HG03442 (cell line): ENCODE measurements around the gene RESF1.
A peak's percentile ranks its signal among the peaks of the same experiment; 100 is the strongest.
"Not testable (repeated sequence)": the region's sequence is repeated elsewhere in the genome, so short reads cannot be mapped to it uniquely, and the experiment has no call there.

Experiments used
- ATAC-seq: cut with Tn5 transposase; IDR thresholded peaks from one replicate; pipeline ENCODE4 v1.9.1; 2021; ENCODE audit warnings: mild to moderate bottlenecking, moderate library complexity; ENCODE audit not compliant: unreplicated experiment

RESF1 gene, protein sequence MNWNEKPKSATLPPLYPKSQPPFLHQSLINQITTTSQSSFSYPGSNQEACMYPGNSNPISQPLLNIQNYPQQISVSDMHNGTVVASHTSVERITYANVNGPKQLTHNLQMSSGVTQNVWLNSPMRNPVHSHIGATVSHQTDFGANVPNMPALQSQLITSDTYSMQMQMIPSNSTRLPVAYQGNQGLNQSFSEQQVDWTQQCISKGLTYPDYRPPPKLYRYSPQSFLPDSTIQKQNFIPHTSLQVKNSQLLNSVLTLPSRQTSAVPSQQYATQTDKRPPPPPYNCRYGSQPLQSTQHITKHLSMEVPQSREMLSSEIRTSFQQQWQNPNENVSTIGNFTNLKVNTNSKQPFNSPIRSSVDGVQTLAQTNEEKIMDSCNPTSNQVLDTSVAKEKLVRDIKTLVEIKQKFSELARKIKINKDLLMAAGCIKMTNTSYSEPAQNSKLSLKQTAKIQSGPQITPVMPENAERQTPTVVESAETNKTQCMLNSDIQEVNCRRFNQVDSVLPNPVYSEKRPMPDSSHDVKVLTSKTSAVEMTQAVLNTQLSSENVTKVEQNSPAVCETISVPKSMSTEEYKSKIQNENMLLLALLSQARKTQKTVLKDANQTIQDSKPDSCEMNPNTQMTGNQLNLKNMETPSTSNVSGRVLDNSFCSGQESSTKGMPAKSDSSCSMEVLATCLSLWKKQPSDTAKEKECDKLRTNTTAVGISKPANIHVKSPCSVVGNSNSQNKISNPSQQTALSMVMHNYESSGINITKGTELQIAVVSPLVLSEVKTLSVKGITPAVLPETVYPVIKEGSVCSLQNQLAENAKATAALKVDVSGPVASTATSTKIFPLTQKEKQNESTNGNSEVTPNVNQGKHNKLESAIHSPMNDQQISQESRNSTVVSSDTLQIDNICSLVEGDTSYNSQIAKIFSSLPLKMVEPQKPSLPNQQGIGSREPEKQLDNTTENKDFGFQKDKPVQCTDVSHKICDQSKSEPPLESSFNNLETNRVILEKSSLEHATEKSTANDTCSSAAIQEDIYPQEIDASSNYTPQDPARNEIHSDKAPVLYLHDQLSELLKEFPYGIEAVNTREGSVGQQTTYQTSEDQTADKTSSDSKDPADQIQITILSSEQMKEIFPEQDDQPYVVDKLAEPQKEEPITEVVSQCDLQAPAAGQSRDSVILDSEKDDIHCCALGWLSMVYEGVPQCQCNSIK (N-terminal part only)

DNA sequence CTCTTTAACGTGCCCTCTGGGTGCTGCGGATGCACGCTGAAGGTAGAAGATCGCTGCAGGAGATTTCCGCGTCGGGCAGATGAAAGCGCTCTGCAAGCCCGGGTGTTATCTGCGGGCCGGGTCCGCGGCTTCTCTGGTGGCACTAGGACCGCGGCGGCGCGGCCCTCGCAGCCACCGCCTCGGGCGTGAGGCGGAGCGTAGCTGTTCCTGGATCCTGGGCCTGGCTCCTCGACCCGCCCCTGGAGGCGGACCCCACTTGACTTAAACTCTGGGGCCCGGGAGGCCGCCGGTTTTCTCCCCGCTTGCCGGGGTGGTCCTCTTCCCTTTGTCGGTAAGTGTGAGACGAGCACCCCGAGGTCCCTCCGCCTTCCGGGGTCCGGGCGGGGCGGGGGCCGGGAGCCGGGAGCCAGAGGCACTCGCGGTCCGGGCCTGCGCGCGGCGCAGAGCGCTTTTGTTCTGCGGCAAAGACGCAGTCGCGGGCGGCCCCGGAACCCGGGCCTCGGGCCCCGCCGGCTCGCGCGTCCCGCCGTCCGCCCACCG, at the start of gene RESF1:
Gene RESF1, plus strand, starts transcription at position 255 of the 540 bp plus-strand sequence. CDS start 21,541 bp downstream, outside the sequence.
- ATAC-seq = peak; percentile 83

DNA sequence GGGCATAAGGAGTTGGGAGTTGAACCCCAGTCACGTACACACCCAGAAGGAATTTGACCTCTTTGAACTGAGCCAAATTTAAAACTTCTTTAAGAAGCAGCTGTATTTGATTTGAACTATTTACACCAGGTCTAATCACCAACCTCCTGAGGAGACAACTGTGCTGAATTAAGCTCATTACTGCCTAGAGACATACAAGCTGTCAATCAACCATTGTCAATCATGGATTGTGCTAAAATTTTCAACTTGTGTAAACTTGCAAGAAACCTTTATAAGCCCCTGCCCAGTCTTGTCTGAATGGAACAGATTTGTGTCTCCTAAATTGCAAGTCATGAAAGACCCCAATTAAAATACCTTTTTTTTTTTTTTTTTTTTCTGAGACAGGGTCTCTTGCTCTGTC, 44.3 kb upstream of the RESF1 start:
- ATAC-seq = no peak

DNA sequence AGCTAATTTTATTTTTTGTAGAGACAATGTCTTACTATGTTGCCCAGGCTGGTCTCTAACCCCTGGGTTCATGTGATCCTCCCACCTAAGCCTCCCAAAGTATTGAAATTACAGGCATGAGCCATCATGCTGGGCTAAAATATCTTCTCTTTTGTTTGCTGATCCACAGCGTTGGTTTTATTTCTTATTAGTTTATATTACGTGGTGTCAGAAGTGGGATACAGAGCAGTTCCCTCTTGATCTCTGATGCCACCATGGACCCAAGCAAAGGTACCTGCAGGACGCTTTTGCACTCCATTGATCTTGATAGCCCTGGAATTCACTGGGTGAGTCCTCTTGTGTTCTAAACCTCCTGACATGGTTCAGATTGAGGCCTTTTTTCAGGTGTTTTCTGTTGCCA, 43.8 kb upstream of the RESF1 start:
- no peak for ATAC-seq

DNA sequence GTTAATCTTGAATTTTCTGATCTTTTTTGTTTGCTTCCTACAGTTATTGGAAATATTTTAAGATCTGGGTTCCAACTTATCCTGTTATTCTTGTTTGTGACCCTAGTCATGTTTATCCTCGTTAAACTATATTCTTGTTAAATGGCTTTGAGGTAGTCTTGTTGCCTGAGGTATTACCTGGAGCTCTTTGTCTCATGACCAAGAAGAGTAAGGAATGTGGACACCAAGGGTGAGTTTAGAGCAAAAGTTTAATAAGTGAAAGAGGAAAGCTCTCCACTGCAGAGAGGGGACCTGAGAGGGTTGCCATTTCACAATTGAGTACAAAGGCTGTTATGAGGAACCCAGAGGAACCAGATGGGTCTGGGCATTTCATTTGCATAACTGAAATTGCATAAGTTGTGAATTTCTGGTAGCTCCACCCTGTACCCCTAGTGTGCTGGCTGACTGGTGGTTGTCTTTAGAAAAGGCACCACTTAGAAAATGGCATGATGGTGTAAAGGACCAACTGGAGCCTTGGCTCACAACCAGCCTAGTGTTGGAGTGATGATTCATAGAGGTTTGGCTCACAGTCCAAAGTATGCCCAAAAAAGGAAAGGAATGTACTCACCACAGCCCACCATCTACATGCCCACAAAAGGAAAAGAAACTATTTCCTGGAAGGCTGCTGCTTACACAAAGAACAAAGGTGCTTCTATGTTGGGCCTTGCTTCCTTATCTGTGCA, 36.7 kb upstream of the RESF1 start:
- no peak for ATAC-seq

DNA sequence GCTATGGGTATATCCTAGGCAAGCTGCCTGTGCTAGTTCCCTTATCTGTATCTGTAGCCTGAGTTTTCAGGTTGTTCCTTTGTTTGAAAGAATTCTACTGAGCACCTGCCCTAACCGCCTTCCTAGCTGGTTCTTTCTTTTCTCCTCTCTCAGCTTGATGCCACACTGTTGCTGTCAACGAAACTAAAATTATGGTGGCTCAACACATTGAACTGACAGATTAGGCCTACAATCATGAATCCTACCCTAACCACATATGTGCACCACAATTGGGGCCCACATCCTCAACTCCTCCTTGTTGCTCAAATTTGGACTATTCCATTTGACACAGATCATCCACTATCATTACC, 36.2 kb upstream of the RESF1 start:
- ATAC-seq = no peak

DNA sequence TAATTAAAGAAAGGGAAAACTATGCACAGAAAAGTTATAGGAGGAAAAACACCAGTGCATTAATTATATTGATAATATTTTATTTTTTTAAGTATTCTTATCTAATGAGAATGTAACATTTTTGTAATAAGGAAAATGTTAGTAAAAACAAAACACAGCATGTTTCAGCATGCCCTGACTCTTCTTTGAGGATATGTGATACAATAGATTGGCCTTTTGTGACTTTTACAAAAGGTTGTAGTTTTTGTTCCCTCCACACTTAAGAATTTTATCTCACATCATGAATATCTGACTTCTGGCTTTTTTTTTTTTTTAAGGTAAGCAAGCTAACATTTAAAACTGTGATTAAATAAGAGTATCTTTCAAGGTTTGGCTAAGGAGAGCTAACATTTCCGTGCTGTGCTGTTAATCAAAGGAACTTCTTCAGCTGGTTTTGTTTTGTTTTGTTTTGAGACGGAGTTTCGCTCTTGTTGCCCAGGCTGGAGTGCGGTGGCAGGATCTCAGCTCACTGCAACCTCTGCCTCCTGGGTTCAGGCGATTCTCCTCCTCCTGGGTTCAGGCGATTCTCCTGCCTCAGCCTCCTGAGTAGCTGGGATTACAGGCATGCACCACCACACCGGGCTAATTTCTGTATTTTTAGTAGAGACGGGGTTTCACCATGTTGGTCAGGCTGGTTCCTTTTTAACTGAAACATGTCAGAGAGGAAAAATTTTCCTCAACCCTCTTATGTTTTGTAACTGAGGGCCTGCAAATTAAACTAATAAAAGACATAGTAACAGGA, 30.8 kb upstream of the RESF1 start:
- ATAC-seq = peak; percentile 63

DNA sequence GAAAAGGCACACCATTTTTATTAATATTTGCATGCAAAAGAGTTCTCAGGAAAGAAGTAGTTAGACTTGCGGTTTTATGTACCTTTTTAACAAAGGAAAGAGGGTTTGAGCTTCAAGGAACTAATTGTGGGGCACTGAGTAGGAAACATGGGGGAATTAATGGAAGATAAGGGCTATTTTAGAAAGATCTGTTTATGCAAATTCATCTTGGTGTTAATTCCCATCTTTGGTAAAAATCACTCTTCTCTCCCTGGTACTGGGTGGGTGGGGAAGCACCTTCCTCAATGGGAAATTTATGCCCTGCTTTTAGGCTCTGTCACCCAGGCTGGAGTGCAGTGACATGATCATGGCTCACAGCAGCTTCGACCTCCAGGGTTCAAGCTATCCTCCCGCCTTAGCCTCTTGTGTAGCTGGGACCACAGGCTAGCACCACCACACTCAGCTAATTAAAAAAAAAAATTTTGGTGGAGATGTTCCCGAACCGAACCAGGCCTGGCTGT, 30.1 kb upstream of the RESF1 start:
- ATAC-seq = no peak

DNA sequence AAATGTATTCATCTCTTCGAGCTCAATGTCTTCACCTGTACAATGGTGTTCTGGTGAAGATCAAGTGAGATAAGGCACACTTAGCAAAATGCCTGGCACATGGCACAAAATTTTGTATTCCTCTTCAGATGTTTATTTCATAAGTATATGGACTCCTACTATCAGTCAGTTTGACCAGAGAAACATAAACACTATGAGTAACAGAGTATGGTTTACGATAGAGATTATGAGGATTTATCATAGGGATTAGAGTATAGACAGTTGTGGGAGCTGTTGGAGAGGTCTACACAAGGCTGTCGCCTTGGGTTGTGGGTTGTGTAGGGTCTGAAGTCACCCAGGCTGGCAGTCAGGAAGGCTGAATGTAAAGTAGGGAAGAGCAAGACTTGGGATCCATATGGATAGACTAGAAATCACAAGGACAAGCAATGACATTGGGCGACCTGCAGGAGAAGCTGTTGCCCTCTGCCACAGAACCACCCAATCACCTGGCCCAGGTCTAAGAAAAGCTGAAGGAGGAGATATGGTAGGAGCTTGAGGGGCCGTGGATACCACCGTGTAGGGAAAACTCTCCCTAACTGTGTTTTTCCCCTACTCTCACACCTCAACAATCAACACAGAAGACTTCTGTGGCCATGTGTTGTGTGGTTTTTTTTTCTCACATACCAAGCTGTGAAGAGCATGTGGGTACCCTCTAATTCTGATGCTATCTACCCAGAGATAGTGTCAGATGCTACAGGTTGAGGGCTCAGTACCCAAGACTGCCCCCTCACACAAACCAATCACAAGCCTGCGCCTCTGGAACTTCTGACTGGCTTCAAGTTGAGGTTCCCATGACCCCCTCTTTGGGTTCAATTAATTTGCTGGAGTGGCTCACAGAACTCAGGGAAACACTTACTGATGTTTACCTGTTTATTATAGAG, 27.2 kb upstream of the RESF1 start:
- ATAC-seq = no peak

DNA sequence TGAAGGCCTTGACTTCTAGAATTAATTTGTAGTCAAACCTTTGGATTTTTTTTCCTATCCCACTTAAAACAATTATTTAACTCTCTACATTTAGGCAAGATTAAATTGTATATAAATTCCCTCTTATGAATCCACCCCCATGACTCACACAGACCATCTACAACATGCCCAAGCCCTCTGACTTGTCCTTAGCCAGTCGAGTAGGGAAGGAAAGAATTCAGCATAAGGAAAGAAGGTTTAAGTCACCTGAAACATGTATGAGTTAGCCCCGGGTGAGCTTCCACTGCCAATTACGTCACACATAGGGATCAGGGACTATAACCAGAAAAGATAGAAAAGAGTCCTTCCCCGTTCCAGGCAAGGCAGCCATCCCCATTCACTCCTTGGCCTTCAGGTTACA, 14.9 kb upstream of the RESF1 start:
- ATAC-seq = no peak

DNA sequence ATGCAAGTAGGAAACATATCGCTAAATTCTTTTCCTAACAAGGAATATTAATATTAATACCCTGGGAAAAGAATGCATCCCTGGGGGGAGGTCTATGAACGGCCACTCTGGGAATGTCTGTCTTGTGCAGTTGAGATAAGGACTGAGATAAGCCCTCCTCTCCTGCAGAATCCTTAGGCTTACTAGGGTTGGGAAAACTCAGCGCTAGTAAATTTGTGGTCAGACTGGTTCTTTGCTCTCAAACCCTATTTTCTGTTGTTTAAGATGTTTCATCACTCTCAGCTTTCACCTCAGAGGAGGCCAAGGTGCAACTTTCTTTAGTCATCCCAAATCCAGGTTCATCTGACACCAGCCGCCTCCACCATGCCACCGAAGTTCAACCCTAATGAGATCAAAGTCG, 11.2 kb upstream of the RESF1 start:
- no peak for ATAC-seq

DNA sequence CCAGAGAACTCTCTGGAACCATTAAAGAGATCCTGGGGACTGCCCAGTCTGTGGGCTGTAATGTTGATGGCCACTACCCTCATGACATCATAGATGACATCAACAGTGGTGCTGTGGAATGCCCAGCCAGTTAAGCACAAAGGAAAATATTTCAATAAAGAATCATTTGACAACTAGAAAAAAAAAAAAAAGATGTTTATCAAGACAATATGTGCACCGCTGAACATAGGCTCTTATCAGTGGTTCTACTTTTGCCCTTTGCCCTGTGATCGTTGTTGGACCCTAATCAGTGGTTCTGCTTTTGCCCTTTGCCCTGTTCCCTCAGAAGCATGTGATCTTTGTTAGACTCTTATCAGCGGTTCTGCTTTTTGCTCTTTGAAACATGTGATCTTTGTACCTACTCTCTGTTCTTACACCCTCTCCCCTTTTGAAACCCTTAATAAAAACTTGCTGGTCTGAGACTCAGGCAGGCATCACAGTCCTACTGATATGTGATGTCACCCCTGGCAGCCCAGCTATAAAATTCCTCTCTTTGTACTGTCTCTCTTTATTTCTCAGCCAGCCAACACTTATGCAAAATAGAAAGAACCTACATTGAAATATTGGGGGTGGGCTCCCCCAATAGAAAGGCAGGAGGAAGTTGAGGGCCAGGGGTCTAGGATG, 10.4 kb upstream of the RESF1 start:
- not testable (repeated sequence) for ATAC-seq

DNA sequence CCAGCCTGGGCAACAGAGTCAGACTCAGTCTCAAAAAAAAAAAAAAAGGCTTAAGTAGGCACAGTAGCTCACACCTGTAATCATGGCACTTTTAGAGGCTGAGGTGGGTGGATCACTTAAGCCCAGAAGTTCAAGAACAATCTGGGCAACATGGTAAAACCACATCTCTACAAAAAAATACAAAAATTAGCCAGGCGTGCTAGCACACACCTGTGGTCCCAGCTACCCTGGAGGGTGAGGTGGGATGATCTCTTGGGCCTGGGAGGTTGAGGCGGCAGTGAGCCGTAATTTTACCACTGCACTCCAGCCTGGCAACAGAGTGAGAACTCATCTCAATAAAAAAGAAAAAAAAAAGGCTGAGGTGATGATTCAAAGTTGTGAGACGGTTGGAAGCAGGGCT, 9.1 kb upstream of the RESF1 start:
- no peak for ATAC-seq

DNA sequence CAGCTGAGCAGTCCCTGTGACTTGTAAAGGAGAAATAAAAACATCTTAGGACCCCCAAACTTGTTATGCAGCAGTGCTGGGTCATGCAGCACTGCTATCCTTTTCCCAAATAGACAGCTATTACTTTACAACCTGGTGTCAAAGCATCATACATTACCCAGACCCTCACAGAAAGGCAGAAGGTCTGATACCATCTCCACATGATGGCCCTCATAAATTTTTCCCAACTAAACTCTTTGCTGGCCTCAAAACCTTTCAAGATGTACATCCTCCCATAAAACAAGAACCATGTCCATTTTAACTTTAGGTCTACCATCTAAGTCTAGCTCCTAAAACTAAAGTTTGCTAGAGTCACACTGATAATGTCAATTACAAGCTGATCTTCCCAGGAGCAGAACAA, 8.7 kb upstream of the RESF1 start:
- ATAC-seq = no peak

DNA sequence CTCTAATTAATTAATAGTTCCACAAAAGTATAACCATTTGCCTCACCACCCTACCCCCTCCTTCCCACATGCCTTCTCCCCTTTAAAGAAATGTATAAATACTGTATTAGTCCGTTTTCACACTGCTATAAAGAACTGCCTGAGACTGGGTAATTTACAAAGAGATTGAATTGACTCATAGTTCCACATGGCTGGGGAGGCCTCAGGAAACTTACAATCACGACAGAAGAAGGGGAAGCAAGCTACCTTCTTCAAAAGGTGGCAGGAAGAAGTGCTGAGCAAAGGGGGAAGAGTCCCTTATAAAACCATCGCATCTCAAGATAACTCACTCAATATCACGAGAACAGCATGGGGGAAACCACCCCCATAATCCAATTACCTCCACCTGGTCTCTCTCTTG, 8.2 kb upstream of the RESF1 start:
- ATAC-seq = no peak

DNA sequence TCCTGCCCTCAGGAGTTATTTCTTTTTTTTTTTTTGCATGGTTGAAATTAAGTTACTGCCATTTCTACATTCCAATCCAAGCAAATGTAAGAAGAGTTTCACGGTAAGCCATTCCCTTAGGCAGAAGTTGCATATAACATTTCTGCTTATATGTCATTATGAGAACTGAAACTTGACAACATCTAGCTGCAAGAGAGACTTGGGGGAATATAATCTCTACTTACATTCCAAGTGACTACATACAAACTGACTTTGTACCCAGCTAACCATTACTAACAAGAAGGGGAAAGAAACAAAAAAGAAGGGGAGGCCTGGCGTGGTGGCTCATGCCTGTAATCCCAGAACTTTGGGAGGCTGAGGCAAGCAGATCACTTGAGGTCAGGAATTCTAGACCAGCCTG, 7.3 kb upstream of the RESF1 start:
- ATAC-seq = no peak

DNA sequence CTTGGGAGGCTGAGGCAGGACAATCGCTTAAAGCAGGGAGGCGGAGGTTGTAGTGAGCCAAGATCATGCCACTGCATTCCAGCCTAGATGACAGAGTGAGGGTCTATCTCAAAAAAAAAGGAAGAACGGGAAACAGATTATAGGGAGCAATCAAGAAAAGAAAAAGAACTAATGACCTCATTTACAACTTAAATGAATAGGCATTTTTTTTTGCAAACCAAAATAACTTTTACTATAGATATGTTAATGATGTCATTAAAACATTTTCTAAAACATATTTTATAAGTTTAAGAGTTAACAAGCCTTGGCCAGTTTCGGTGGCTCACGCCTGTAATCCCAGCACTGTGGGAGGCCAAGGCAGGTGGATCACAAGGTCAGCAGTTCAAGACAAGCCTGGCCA, 6.8 kb upstream of the RESF1 start:
- no peak for ATAC-seq

DNA sequence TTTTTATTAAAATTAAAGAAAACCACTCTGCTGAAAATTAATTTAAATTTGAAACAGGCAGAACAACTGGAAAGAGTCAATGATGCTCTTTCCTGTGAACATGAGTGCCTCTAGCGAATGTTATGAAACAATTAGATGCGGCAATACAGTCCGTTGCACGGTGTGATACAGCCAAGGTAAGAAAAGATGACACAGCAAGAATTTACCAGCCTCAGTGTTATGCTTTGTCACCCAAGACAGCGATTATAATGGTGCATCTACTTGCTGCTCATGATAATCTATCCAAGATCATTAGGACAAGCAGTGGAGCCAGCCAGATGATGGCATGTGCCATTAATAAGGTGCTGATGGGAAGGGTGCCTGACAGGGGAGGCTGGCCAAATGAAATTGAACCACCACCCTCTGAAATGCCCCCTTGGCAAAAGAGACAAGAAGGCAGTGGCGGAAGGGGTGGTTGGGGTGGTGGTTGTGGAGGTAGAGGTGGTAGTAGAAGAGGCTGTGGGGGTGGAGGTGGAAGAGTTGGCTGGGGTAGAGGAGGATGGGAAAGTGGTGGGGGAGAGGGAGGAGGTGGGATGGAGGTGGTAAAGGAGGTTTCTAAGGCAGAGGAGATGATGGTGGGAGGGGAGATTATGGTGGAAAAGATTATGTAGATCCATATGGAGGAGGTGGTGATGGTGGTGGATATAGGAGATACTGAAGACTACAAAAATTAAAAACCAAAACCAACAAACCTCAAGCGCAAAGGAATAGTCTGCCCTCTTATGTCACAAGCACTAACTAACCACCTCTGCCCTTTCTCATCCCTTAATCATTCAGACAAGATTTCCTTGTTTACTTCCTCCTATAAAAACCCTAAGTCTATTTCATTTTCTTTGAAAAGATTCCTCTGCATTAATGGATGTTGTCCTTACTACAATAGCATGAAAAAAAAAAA, 4.0 kb upstream of the RESF1 start:
- no peak for ATAC-seq
